Hematopoietic multipotent progenitor cell treated with erythropoietin and hydrocortisone succinate and interleukin-3 and kit ligand, for 17 days (in vitro differentiated cells): ENCODE measurements around the gene LRRC18.

ENCODE experiments used
- DNase-seq: peaks from one replicate; pipeline ENCODE4 v3.0.0-alpha.2; 2015; ENCODE audit warnings: low spot score

Gene LRRC18

DNA sequence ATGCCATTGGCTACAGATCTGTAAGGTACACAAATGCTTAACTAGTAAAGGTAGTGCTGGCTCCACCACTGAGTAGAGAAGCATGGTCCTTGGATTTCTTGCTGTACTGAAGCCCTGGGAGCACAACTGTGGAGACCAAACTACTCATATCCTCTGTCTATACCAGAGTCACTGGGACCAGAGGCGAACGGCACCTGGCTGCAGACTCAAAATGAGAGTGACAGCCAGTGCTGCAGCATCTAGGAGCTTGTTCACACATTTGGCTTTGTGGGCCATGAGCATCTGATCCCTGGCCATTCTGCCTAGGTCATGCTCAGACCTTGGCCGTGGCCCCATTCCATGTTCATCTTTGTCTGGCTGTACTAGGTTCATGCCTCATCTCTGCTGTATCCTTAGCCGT, 31.9 kb downstream of the LRRC18 start:
- no peak for DNase-seq

DNA sequence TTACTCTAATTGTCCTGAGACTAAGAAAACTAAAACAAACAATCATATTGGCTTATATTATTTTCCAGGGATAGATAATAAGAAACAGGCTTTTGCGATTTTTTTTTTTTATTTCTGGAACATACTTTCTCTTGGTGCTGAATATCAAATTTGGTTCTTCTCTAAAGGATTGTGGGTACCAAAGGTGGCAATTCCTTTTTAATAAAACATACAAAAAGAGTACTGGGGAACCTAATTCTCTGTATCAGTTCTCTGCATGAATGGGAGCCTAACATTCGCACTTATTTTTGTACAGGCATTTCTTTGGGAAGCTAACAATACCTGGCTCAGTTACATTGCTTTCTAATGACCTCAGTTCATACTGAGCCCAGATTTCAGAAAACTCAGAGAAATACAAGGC, 32.8 kb downstream of the LRRC18 start:
- DNase-seq: no peak

DNA sequence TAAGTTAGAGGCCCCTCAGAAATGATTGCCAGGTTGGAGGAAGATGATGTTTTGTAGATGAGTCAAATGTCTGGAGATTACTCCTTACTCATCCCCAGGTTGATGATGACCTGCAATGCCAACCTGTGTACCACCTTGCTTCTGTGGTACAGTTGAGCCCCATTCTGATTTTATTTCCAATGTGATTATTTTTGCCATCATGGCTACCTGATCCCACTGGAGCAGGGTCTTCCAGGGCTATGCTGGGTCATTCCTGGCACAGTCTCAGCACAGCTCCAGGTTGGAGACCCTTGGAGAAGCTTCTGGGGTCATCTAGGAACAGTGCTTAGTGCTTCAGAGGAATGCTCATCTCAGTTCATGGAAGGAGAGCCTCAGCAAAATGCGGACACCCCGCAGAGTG, 34.3 kb downstream of the LRRC18 start:
- DNase-seq: no peak

DNA sequence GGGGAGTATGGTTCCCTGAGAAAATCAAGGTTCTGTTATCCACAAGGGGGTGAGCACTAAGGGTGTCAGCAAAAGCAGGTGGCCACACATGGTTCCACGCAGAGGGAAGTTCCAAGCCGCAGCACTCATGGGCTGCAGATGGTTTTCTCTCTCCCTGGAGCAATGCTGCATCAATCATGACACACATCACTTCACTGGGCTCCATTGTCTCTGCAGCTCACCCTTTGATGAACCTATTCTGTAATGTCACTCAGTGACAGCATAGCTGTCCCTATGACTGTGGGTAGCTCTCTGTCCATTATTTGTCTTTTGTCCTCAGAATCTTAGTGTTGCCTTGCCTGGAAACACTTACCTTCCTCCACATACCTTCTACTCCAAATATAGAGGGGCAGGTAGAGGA, 34.8 kb downstream of the LRRC18 start:
- DNase-seq: no peak

DNA sequence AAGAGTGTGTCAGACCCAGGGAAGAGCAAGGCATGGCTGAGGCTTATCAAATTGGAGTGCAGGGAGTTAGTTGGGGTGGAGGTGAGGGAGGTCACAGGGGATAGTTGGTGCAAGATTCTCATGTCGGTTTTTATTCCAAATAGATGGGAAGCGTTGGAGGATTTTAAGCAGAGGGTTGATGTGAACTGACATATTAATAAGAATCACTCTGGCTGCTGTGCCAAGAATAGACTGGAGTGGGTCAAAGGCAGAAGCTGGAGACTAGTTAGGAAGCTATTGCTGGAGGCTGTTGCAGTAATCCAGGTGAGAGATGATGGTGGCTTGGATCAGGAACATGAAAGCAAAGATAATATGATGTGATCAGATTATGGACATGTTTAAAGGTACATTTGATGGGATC, 36.5 kb downstream of the LRRC18 start:
- DNase-seq: no peak

DNA sequence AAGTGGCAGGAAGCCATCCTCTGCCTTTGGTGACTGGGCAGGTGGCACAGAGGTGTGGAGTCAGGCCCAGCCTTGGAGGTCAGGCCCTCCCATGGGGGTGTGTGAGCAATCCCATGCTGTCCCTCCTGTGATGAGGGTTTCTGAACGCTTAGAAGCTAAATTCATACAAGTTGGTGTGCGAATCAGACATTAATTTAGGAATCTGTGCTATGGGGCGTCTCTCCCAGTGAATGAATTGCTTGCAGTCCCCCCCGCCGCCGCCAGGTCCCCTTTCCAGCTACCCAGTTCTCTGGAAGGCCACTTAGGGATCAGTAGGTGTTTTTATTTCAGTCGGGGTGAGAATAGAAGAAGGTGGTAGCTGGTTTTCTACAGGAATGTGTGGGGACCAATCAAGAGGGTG, 37.5 kb downstream of the LRRC18 start:
- DNase-seq: no peak

DNA sequence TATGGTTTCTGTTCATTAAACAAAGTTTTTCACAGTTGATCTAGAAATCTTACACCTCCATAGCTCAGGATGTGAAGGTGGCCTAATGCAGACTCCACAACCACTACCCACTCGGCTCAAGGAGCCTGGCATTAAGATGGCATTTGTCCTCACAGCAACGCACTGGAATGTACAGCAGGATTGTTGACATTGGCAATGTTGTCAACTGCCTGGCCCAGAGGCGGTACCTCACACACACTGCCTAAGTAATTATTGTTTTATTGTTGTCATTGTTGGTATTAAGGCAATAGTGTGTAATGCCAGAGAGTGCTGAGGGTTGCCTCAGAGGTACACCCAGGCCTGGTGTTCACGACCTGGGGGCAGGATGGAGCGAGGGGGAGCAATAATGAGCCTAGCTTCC, 38.3 kb downstream of the LRRC18 start:
- no peak for DNase-seq

DNA sequence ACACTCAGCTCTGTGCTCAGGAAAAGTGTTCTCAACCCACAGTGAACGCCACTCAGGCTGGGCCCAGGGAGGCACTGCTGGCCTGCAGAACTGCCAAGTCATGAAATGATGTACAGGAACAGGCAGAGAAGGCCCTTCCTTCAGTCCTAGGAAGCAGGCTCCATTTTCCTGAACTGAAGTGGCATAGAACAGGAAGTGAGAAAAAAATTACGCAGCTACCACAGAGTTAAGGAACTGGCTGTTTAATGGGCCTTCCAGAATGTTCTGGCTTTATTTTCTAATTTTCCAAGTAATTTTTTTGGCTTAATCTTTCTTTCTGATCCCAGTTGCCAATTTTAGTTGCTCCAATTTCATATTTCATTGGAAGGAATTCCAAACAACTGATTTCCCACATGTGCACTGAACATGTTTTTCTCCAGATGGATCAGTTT, 39.3 kb downstream of the LRRC18 start:
- DNase-seq: no peak

DNA sequence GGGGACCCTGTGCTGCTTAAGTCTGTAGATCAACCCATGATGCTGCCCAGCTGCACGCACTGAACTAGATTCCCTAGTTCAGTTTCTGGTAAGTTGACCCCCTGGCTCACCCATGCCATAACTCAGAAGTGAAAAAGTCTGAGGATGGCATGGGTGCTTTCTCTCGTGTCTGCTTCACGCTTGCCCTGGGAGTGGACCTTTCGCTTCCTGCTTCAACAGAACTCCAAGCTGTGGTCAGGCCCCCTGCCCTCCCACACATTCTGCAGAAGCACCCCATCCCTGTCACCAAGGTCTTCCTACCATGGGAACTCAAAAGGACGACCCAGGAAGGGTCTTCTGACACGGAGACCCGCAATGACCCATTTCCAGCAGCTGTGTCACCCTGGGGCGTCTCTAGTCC, 39.9 kb downstream of the LRRC18 start:
- DNase-seq: no peak

DNA sequence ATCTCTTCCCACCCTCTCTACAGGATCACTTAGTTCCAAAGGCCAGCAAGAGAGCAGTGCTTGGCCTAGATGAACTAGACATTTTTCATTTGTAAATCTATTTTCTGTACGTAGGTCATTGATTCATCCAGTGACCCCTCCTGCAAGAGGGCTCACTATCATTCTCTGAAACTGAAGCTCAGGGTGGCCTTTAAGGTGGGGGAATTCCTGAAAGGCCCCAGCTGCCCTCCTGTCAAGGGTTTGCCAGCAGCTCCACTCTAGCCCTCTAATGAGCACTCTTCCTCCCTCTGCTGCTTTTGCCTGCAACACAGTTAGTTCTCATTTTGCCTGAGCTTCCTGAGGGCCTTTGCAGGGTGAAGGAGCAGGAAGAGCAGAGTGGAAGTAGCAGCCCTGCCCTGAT, 41.2 kb downstream of the LRRC18 start:
- DNase-seq: no peak

DNA sequence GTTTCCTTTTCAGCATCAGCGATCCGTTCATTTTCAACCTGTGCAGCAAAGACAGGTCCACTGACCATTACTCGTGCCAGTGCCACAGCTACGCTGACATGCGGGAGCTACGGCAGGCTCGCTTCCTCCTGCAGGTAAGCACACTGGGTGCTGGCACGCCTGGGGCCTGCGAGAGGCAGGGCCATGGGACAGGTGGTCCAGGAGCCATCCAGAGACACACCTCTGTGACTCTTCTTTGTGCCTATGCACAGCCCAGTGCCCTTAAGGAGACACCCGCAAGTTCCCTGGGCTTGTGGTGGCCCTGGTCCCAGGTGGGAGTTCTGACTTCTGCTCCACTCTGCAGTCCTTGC, 42.2 kb downstream of the LRRC18 start:
- DNase-seq: no peak

DNA sequence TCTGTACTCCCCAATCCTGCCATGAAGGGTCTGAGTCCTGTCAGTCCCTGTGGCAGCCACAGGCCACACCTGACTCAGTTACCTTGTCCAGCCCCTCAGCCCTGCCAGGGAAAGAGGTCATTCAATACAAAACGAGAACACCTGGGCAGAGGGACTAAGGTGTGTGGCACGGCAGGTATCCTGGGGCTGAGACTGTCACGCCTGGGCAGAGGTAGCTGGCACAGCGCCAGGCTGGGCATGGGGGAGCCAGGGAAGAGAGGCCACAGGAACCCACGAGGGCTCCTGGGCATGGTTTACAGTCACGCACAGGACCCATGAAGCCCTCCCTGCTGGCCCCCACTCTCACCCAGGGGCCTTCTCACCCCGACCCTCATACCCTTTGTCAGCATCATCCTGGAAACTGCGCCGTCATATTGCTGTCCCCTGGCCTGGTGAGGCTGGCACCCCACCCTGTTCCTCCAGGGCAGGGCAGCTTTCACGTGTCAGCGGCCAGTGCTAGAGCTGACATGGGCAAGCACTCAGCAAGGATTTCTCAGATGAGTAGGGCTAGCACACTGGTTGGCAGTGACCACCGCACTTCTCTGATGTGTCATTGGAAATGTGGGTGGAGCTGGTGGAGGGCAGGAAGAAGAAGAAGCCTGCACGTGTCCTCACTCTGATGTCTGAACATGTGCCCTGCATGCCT, 42.7 kb downstream of the LRRC18 start:
- no peak for DNase-seq

DNA sequence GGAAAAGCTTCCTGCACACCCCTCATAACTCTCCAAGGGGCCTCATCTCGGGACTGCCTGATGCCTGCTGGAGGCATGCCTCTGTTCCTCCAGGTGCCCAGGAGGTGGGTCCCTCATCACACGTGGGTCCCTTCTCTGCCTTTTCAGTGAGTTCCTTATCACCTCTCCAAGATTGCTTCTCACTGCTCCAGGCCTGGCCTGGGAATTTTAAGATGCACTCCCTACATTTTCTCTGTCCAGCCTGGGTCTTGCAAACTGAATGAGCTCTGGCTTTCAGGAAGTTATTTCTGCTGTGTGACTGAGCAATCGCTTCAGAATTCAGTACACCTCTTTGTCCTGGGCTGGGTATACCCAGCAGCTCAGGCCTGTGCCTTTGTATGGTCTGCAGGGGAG, 43.8 kb downstream of the LRRC18 start:
- no peak for DNase-seq

DNA sequence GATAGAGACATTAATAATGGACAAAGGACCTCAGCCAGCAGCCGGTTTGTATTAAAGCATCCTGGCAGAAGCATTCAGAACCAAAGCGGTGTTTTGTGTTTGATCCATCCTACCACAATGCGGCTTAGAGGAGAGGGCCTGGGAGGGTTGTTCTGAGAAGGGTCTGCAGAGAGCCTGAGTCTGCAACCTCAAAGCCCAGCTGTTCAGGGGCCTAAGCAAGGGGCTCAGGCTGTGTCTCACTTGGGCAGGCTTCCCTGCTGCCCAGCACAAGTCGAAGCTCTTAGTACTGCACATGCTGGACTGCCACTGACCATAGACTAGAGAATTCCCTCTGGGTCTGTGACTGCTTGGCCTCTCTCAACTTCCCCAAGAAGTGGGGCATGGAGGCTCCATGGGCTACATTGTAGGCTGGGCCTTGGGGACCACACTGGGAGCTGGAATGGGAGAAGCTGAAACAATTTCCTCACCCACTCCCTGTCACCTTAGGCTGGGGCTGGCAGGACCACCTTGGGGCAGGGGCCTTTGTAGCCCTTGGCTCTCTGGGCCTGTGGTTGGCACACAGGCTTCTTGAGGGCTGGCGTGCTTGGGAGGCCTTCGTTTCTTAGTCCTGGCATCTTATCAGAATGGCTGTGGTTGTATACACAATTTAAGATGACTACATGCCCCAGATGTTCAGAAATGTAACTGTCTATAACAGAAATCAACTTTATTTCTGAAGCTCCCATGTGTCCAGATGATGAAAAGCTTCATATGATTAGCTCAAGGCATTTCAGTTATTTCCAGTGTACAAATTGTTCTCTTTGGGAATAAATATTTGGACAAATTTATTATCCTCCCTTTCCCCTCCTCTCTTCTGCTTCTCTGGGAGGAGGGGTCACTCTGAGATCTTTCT, 44.5 kb downstream of the LRRC18 start:
- DNase-seq: no peak

DNA sequence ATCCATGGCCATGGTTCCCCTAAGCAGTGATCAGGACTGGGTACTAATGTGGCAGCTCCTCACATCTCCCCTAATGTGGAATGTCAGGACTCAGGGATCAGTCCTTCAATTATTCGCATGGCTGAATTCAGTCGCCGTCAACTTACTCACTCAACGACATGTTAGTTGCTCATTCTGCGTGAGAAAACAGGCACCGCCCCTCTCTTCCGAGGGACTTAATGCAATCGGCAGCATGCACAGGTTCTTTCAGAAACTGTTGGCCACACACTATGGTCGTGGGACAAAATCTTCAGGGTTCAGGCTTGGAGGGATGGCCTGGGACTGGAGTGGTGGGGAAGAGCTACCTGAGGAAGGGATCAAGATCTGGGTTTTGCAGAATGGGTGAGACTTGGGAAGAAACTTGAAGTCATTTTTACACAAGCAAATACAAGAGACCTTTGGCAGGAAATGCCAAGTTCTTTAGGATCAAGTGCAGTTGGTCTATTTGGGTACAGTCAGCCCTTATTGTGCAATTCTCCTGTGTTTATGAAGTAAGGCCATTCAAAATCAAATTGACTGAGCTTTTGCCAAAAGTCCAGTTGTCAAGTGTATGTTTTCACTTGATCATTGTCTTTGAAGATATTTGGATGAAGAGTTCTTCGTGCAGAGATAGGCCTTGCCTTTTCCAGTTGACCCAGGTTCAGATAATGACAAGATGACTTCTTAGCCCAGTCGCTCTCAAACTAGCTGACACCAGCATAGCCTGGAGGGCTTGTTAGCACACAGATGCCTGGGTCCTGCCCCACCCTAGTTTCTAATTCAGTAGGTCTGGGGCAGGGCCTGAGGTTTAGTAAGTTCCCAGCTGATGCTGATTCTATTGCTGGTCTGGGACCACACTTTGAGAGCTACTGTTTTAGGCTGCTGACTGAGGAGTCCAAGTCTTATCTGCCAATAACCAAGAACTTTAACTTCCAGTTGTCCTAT, 48.5 kb downstream of the LRRC18 start:
- no peak for DNase-seq

DNA sequence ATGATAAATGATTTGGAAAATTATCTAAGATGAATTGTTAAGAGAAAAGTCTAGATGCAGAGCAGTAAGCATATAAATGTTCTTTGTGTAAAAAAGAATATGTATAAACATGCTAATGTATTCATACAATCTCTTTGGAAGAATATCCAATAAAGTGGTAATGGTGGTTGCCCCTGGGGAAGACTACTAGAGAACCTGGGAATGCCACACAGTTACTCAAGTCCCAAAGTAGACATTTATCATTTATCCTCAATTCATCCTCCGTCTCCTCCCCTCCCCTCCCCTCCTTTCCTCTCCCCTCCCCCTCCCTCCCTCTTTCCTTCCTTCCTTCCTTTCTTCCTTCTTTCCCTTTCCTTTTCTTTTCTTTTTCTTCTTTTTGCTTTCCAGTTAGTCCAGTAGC, 51.7 kb downstream of the LRRC18 start:
- DNase-seq: no peak

DNA sequence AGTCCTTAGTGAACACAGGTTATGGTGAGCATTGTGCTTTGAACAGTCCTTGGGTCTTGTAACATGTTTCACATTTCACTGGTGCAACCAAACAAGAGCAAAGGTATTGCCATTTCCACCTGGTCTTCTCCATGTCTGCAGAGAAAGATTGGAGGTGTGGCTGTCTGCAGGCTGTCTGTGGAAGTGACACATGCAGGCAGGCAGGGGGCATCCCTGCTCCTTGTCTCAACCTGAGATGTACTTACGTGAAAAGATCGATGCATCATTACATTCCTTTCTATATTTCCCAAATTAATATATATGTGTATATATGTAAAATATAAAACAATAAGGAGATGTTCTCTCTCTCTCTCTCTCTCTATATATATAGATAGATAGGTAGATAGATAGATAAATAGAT, 54.3 kb downstream of the LRRC18 start:
- DNase-seq: no peak

DNA sequence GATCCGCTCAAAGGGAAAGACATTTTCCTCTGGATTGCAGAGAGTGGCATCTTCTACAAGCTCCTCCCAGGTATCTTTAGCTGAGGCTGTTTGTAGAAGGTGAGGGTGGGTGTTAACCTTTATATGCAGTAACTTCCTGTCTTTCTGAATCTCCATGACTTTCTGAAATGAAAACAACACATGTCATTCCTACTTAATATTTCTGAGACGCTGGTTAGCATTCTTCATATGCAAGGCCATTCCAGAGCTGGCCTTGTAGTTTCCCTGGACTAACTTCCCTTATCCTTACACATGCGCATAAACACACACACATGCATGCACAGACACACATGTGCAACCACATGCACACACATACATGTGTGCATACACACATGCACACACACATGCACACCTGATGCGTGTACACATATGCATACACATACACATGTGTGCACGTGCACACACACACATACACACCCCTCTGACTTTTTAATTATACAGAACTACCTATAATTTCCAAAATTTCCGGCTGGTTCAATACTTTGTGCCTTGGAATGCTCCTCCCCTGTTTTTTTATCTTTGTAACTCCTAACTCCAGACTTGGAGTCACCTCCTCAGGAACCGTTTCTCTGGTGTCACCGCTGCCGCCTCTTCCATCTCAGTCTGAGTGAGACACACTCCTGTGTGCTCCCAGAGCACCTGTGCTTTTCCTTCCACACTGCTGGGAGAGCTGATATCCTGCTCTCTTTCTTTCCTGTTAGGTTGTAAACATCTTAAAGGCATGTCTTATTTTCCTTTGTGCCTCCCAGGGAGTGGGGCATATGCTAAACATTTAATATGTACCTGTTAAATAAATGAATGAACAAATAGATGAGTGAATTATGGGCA, 55.2 kb downstream of the LRRC18 start:
- DNase-seq: no peak

DNA sequence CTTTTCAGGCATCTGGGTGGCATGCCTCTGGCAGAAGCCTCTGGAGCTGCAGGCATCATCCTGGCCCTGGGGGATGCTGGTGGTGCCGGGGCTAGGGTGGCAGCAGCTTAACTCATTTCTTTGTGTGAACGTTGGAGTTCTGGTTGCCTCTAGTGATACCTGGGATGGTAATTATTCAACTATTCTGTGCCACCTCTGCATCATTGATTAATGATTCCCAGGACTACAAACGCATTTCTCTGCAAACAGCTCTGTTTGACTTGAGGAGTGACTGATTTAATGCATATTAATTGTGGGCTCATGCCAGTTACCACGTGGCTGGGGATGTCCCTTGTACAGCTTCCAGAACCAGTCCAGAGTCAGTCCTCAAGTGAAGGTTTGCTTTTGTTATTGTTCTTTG, 55.9 kb downstream of the LRRC18 start:
- no peak for DNase-seq

DNA sequence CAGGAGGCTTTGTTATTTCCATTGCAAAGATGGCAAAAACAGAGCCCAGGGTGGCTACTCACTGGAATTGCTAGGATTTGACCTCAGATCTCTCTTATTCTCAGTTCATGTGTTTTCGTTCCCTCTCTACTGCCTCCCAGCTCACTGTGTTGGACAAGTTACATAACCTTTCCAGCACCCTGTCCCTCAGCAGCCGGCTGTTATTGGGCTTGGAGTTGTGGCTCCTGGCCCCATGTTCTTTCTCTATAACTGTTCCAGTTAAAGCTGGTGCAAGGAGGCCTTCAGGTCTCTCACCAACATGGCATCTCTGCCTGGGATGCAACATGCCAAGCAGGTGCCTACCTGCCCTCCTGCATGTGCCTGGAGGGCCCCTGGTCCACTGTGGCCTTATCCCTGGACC, 56.8 kb downstream of the LRRC18 start:
- no peak for DNase-seq

DNA sequence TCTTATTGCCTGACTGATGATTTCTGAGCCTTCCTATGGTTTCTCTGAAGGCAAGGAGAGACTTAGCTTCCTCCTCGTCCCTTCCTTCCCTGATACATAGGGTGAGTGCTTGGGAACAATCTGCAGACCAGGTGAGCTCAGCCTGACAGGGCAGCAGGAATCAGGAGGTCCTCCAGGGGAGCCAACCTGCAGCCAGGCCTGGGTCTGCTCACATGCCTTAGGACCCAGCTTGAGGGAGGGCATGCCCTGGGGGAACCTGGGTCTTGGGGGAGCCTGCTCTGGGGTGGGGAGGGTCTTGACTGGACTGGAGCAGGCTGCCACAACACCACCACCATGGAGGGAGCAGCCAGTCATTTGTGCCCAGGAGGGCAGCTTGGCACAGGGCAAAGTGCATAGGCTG, 57.7 kb downstream of the LRRC18 start:
- no peak for DNase-seq
